ENCODE data around the gene ASCC3. TPM values are rescaled to one million over a fixed set of nuclear protein-coding genes. Genes with fewer than 3 reads are reported as not detected.
"Not testable (repeated sequence)": the region's sequence is repeated elsewhere in the genome, so short reads cannot be mapped to it uniquely, and the experiment has no call there.

Gene ASCC3
- total RNA-seq, 1 donor from 2014 or later, result 57.9 TPM

DNA sequence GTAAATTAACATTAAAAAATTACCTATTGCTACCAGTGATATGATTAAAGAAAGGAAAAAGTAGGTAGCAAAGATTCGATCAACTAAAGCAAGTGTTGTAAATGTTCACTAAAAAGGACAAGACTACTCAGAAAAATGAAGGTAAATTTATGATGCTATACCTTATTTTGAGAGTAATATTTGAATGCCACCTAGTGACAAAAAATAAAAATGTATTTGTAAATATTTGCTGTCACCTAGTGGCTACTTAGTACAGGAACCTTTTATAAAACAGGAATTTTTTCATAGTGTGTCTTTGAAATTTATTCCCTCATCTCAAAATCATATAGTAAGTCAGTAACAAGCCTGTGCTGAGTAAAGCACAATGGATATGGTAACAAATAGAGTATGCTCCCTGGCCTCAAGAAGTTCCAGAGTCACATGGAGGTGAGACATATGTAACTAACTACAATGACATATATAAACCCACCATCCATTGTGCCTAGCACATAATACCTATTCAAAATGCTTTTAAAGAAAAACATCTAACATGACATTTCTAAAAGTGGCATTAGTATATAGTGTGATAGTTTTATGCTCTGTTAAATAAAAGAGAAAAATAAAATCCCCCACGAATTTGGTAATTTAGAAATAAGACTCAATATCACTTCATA lies 223.3 kb downstream of the ASCC3 start:
- no peak overlapping the region for H3K27ac Mint-ChIP-seq (ENCODE audit: unreplicated experiment)
- H3K36me3 Mint-ChIP-seq (ENCODE audit: low read depth, unreplicated experiment), result no peaks in the 10 kb centered on the region
- no peaks in the 10 kb centered on the region for H3K27me3 Mint-ChIP-seq (ENCODE audit: unreplicated experiment)
- TF ChIP-seq, protein P1, sequence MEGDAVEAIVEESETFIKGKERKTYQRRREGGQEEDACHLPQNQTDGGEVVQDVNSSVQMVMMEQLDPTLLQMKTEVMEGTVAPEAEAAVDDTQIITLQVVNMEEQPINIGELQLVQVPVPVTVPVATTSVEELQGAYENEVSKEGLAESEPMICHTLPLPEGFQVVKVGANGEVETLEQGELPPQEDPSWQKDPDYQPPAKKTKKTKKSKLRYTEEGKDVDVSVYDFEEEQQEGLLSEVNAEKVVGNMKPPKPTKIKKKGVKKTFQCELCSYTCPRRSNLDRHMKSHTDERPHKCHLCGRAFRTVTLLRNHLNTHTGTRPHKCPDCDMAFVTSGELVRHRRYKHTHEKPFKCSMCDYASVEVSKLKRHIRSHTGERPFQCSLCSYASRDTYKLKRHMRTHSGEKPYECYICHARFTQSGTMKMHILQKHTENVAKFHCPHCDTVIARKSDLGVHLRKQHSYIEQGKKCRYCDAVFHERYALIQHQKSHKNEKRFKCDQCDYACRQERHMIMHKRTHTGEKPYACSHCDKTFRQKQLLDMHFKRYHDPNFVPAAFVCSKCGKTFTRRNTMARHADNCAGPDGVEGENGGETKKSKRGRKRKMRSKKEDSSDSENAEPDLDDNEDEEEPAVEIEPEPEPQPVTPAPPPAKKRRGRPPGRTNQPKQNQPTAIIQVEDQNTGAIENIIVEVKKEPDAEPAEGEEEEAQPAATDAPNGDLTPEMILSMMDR (IDR thresholded peaks at IDR 0.05; ENCODE audit: unreplicated experiment), result peak; percentile 40
- no peaks in the 10 kb centered on the region for H3K9me3 Mint-ChIP-seq (ENCODE audit: unreplicated experiment)
- DNase-seq (ENCODE audit: low spot score), result no peak
- H3K4me3 Mint-ChIP-seq (ENCODE audit: unreplicated experiment), result no peak overlapping the region
- H3K4me1 Mint-ChIP-seq (ENCODE audit: unreplicated experiment), result no peaks in the 10 kb centered on the region

DNA sequence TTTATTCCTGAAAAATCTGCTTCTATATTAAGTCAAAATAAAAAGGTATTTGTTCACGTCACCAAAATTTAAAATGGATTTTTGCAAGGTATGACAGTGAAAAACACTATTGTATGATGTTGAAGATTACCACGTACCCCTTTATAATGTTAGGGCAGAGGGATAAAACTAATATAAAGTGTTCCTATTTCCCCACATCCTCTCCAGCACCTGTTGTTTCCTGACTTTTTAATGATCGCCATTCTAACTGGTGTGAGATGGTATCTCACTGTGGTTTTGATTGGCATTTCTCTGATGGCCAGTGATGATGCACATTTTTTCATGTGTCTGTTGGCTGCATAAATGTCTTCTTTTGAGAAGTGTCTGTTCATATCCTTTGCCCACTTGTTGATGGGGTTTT lies 240.0 kb downstream of the ASCC3 start:
- not testable (repeated sequence) for H3K36me3 Mint-ChIP-seq (ENCODE audit: low read depth, unreplicated experiment); H3K9me3 Mint-ChIP-seq (ENCODE audit: unreplicated experiment); H3K4me3 Mint-ChIP-seq (ENCODE audit: unreplicated experiment); DNase-seq (ENCODE audit: low spot score); H3K27me3 Mint-ChIP-seq (ENCODE audit: unreplicated experiment); H3K4me1 Mint-ChIP-seq (ENCODE audit: unreplicated experiment); H3K27ac Mint-ChIP-seq (ENCODE audit: unreplicated experiment)

DNA sequence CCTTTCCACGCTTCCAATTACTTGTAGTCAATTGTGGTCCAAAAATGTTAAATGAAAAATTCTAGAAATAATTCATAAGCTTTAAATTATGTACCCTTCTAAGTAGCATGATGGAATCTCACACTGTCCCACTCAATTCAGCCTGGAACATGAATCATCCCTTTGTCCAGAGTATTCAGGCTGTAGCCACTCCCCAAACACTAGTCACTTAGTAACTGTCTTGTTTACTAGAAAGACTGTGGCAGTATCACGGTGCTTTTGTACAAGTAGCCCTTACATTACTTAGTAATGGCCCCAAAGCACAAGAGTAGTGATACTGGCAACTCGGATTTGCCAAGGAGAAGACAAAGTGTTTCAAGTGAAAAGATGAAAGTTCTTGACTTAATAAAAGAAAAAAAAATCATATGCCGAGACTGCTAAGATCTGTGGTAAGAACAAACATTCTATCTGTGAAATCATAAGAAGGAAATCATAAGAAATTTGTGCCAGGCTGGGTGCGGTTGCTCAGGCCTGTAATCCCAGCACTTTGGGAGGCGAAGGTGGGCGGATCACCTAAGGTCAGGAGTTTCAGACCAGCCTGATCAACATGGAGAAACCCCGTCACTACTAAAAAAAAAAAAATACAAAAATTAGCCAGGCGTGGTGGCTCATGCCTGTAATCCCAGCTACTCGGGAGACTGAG lies 247.9 kb downstream of the ASCC3 start:
- no peaks in the 10 kb centered on the region for H3K27me3 Mint-ChIP-seq (ENCODE audit: unreplicated experiment)
- peak overlapping the region; percentile 84 for H3K27ac Mint-ChIP-seq (ENCODE audit: unreplicated experiment)
- DNase-seq (ENCODE audit: low spot score), result no peak
- H3K4me3 Mint-ChIP-seq (ENCODE audit: unreplicated experiment), result no peak overlapping the region
- H3K36me3 Mint-ChIP-seq (ENCODE audit: low read depth, unreplicated experiment), result peaks cover 9% of the 10 kb centered on the region
- TF ChIP-seq, protein P1 (IDR thresholded peaks at IDR 0.05; ENCODE audit: unreplicated experiment), result no peak
- H3K9me3 Mint-ChIP-seq (ENCODE audit: unreplicated experiment), result no peaks in the 10 kb centered on the region
- no peaks in the 10 kb centered on the region for H3K4me1 Mint-ChIP-seq (ENCODE audit: unreplicated experiment)

DNA sequence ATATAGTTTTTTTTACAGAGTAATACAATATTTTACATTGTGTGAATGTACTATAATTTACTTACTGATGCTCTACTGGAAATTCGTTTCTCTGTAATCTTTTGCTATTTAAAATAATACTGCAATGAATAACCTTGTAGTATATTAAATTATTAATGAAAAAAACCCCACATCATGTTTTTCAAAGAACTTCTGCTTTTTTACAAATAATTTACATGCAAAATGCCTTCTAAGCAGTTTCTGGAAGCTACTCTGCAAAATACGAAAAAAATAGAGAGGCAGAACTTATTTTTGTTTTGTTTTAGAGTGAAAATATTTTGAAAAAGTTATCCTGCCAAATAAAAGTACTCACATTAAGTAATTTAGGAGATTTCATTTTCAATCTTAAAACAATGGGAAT lies 250.6 kb downstream of the ASCC3 start:
- H3K4me1 Mint-ChIP-seq (ENCODE audit: unreplicated experiment), result no peaks in the 10 kb centered on the region
- no peaks in the 10 kb centered on the region for H3K36me3 Mint-ChIP-seq (ENCODE audit: low read depth, unreplicated experiment)
- no peaks in the 10 kb centered on the region for H3K27me3 Mint-ChIP-seq (ENCODE audit: unreplicated experiment)
- H3K9me3 Mint-ChIP-seq (ENCODE audit: unreplicated experiment), result no peaks in the 10 kb centered on the region
- no peak overlapping the region for H3K4me3 Mint-ChIP-seq (ENCODE audit: unreplicated experiment)
- no peak for DNase-seq (ENCODE audit: low spot score)
- H3K27ac Mint-ChIP-seq (ENCODE audit: unreplicated experiment), result no peak overlapping the region
- TF ChIP-seq, protein P1 (IDR thresholded peaks at IDR 0.05; ENCODE audit: unreplicated experiment), result no peak

DNA sequence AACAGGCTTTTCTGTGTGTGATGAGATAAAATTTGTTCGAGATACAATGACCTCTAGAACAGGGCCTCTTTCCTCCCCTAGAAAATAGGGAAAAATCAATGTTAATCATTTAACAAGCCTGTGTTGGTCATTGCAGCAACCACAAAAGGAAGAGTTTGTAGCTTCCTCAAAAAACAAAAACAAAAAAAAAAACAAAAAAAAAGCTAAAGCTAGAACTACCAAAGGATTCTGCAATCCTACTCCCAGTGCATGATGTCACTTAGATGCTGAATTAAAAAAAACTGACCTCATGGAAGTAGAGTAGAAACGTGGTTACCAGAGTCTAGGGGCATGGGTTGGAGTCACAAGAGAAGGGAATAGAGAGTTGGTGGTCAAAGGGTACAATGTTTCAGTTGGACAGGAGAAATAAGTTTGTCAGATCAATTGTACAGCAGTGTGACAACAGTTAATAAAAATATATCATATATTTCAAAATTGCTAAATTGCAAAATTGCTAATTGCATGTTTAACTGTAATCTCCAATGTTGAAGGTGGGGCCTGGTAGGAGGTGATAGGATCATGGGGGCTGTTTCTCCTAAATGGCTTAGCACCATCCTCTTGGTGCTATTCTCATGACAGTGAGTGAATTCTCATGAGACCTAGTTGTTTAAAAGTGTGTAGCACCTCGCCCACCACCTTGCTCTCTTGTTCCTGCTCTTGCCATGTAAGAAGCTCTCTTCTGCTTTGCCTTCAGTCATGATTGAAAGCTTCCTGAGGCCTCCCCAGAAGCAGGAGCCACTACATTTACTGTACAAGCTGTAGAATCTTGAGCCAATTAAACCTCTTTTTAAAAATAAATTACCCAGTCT lies 253.0 kb downstream of the ASCC3 start:
- Mint-ChIP-seq H3K27me3 (ENCODE audit: unreplicated experiment) (no peaks in the 10 kb centered on the region), H3K36me3 (ENCODE audit: low read depth, unreplicated experiment) (peaks cover 7% of the 10 kb centered on the region), H3K4me3 (ENCODE audit: unreplicated experiment) (no peak overlapping the region), H3K27ac (ENCODE audit: unreplicated experiment) (no peak overlapping the region), H3K9me3 (ENCODE audit: unreplicated experiment) (no peaks in the 10 kb centered on the region), H3K4me1 (ENCODE audit: unreplicated experiment) (peaks cover 4% of the 10 kb centered on the region)
- DNase-seq (ENCODE audit: low spot score), result no peak
- TF ChIP-seq, protein P1 (IDR thresholded peaks at IDR 0.05; ENCODE audit: unreplicated experiment), result no peak

Data from endothelial cell (in vitro differentiated cells).